Nephron progenitor cell (in vitro differentiated cells): Measurements from ENCODE around the gene WNT4.

Source experiments
- DNase-seq: peaks from one replicate; pipeline ENCODE4 v3.0.0; 2021
- H3K27ac Mint-ChIP-seq: 2 replicates; pipeline ENCODE4 v1.8.0; 2021; ENCODE audit warnings: mild to moderate bottlenecking, moderate library complexity, mixed read lengths
- H3K27me3 Mint-ChIP-seq: 2 replicates; pipeline ENCODE4 v1.8.0; 2021; ENCODE audit warnings: mild to moderate bottlenecking, low read depth, mixed read lengths; ENCODE audit not compliant: poor library complexity
- H3K36me3 Mint-ChIP-seq: 2 replicates; pipeline ENCODE4 v1.8.0; 2021; ENCODE audit warnings: low read depth, mixed read lengths
- H3K4me1 Mint-ChIP-seq: 2 replicates; pipeline ENCODE4 v1.8.0; 2021; ENCODE audit warnings: mixed read lengths
- H3K4me3 Mint-ChIP-seq: 2 replicates; pipeline ENCODE4 v1.8.0; 2021; ENCODE audit warnings: mild to moderate bottlenecking, moderate library complexity, mixed read lengths
- H3K9me3 Mint-ChIP-seq: 2 replicates; pipeline ENCODE4 v1.8.0; 2021; ENCODE audit warnings: mild to moderate bottlenecking, moderate library complexity, mixed read lengths
- TF ChIP-seq, protein P1 (sequence below): fragments of 200-600 bp; sonication (generic); IDR thresholded peaks from 2 replicates; pipeline ENCODE4 v1.5.0; 2021; ENCODE audit warnings: antibody characterized with exemption

Gene WNT4

DNA sequence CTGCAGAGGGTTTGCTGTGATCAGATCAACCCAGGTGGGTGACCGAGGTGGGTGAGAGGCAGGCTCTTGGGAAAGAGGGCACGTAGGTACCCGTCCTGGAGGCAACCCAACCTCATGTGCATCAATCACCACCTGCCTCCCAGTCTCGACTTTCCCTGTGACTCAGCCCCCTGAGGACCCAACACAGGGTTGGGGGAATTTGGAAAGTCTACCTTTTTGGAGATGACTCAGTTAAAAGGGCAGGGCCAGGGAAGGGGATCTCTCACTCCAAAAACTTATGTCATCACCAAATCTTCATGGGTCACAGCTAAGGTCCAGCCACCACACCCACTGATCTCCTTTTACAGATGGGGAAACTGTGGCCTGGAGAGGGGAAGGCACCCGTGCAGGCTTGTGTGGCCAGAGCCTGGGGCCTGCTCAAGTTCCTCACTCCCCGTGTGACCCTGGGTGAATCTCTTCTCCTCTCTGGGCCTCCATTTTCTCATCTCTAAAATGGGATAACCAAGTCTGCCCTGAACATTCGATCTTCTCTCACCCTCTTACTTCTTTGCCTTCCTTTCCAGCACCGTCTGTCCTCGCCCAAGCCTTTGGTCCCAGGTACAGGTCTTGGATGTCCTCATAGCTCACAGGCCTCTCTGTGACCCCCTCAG, 34.6 kb upstream of the WNT4 start:
- no peaks in the 10 kb centered on the region for H3K36me3 Mint-ChIP-seq
- no peak for DNase-seq
- TF ChIP-seq, protein P1, sequence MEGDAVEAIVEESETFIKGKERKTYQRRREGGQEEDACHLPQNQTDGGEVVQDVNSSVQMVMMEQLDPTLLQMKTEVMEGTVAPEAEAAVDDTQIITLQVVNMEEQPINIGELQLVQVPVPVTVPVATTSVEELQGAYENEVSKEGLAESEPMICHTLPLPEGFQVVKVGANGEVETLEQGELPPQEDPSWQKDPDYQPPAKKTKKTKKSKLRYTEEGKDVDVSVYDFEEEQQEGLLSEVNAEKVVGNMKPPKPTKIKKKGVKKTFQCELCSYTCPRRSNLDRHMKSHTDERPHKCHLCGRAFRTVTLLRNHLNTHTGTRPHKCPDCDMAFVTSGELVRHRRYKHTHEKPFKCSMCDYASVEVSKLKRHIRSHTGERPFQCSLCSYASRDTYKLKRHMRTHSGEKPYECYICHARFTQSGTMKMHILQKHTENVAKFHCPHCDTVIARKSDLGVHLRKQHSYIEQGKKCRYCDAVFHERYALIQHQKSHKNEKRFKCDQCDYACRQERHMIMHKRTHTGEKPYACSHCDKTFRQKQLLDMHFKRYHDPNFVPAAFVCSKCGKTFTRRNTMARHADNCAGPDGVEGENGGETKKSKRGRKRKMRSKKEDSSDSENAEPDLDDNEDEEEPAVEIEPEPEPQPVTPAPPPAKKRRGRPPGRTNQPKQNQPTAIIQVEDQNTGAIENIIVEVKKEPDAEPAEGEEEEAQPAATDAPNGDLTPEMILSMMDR = no peak
- peaks cover 36% of the 10 kb centered on the region for H3K27me3 Mint-ChIP-seq
- H3K9me3 Mint-ChIP-seq = peaks cover 5% of the 10 kb centered on the region
- no peak overlapping the region for H3K27ac Mint-ChIP-seq
- H3K4me3 Mint-ChIP-seq = no peak overlapping the region
- H3K4me1 Mint-ChIP-seq = no peaks in the 10 kb centered on the region

DNA sequence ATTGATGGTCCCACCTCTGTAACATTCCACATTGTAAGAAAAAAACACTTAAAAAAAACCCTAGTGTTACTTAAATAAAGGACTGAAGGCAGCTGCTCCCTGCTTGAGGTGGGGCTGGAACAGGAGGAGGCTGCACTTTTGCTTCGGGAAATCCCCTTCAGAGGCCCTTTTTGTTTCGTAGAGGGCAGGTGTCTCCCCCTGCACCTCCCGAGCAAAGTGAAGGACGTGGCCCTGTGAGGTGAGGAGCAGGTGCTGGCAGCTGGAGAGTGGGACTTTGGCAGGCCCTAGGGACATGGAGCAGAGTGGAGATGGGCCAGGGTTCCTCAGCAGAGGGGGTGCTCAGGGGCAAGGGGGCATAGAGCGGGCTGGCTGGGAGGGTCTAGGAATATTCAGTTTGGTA, 33.4 kb upstream of the WNT4 start:
- TF ChIP-seq, protein P1 = no peak
- no peaks in the 10 kb centered on the region for H3K4me1 Mint-ChIP-seq
- H3K4me3 Mint-ChIP-seq = no peak overlapping the region
- peaks cover 5% of the 10 kb centered on the region for H3K9me3 Mint-ChIP-seq
- no peaks in the 10 kb centered on the region for H3K36me3 Mint-ChIP-seq
- no peak for DNase-seq
- H3K27ac Mint-ChIP-seq = no peak overlapping the region
- H3K27me3 Mint-ChIP-seq = peaks cover 32% of the 10 kb centered on the region

DNA sequence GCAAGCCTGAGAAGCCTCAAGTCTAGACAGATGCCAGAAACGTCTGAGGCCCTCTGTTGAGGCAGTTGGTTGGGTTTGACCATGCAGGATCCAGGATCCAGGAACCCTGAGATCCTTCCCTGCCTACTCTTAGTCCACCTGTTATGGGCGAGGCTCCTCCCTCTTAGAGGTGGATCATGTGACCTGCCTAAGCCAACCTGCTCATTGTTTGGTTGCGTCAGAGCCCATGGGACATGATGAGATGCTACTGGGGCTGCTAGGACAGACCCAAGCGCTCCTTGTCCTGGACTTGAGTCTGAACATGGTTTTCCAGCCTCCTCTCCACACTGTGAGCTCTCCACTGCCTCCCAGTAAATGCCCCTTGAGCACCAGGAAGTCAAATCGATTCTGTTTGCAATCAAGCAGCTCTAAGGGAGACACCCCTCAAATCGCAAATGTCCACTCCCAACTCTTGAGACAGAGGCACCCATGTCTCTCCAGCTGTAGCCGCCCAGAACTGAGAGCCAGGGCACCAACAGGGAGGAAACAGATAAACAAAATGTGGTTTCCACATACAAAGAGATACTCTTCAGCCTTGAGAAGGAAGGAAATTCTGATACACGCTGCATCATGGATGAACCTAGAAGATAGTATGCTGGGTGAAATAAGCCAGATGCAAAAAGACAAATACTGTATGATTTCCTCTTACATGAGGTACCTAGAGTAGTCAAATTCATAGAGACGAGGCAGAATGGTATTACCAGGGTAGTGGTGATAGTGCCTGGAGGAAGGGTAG, 31.7 kb upstream of the WNT4 start:
- Mint-ChIP-seq H3K36me3 (no peaks in the 10 kb centered on the region), H3K4me1 (peaks cover 8% of the 10 kb centered on the region), H3K9me3 (peaks cover 3% of the 10 kb centered on the region), H3K27ac (no peak overlapping the region), H3K27me3 (peaks cover 32% of the 10 kb centered on the region), H3K4me3 (no peak overlapping the region)
- DNase-seq = no peak
- TF ChIP-seq, protein P1 = no peak

DNA sequence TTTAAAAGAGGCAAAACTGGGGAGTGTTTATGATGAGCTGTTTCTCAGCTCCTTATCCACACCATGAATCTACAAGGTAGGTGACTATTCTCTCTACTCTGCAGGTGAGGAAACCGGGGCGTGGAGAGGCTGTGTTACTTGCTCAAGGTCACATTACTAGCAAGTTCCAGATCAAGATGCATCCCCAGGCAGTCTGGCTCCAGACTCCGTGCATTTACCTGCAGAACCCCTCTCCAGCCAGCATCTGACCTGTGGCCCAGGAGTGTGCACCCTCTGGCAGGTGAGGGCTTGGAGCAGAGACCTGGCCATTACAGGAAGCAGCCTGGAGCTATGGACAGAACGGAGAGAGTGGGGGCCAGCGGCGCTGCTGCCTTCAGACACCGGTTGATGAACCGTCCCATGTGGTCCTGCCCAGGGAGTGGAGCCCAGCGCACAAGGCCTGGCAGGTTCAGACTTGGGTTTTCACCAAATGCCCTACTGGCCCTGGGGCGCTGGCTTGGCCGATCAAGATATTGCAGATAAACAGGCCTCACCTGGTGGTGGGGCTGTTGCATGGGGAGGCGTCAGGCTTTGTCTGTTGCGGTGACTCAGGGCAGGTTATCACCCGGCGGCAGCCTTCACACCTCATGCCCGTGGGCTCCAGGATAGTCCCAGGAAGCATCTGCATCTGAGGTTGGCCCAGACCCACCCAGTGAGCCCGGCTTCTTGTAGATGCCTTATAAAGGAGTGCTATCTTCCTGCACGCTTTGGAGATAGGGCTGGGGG, 29.2 kb upstream of the WNT4 start:
- Mint-ChIP-seq H3K36me3 (no peaks in the 10 kb centered on the region), H3K4me3 (no peak overlapping the region), H3K4me1 (peaks cover 9% of the 10 kb centered on the region), H3K27ac (no peak overlapping the region), H3K9me3 (no peaks in the 10 kb centered on the region), H3K27me3 (peaks cover 32% of the 10 kb centered on the region)
- TF ChIP-seq, protein P1 = no peak
- DNase-seq = no peak

DNA sequence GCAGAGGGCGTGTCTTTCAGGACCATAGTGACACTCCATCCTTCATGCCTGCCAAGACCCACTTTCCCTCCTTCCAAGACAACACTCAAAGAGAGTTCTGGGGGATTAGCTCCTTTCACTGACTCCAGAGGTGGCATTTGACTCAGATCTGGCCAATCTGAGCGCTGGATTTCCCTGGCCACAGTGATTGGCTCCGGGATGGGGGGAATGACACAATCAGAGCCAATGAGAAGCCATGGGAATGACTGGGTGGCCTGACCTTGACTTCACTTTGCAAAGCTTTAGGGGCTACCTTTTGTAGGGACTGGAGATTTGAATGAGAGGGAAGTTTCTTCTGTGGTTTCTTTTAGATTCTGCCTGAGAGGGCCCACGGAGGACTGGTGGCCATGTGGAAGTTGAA, 26.9 kb upstream of the WNT4 start:
- TF ChIP-seq, protein P1 = no peak
- H3K36me3 Mint-ChIP-seq = no peaks in the 10 kb centered on the region
- DNase-seq = no peak
- H3K27me3 Mint-ChIP-seq = peaks cover 27% of the 10 kb centered on the region
- no peak overlapping the region for H3K27ac Mint-ChIP-seq
- no peaks in the 10 kb centered on the region for H3K9me3 Mint-ChIP-seq
- peaks cover 17% of the 10 kb centered on the region for H3K4me1 Mint-ChIP-seq
- no peak overlapping the region for H3K4me3 Mint-ChIP-seq
